Fibroblast of upper back skin (primary cell): ENCODE measurements around the gene PCDHA6.
"Not testable (repeated sequence)": the region's sequence is repeated elsewhere in the genome, so short reads cannot be mapped to it uniquely, and the experiment has no call there.

Source experiments
- DNase-seq: peaks from one replicate; pipeline ENCODE4 v3.0.0-alpha.2; 2013

PCDHA6 gene

DNA sequence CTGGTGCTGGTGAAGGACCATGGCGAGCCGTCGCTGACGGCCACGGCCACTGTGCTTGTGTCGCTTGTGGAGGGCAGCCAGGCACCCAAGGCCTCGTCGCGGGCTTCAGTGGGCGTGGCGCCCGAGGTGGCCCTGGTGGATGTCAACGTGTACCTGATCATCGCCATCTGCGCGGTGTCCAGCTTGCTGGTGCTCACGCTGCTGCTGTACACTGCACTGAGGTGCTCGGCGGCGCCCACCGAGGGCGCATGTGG is 30.2 kb downstream of the PCDHA6 start:
- no peak for DNase-seq

DNA sequence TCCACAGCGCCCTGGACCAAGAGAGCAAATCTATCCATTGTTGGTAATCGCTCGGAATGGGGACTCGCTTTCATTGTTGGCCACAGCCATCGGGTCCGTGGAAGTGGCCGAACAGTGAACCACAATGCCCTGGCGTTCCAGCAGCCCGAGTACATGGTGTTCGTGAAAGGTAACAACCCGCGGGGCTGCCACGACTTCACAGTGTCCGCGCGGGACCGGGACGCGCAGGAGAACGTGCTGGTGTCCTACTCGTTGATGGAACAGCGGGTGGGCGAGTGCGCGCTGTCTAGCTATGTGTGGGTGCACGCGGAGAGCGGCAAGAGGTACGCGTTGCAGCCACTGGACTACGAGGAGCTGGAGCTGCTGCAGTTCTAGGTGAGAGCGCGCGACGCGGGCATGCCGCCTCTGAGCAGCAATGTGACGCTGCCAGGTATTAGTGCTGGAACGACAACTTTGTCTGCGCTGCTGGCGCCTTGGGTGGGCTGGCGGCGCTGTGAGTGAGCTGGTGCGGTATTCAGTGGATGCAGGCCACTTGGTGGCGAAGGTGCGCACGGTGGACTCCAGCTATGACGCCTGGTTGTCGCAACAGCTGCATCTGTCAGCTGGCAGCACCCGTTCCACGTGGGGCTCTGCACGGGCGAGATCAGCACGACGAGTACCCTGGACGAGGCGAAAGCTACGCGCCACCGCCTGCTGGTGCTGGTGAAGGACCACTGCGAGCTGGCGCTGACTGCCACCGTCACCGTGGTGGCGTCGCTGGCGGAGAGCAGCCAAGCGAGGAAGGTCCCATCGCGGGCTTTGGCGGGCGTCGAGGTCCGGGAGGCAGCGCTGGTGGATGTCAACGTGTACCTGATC is 34.9 kb downstream of the PCDHA6 start:
- DNase-seq, result no peak

DNA sequence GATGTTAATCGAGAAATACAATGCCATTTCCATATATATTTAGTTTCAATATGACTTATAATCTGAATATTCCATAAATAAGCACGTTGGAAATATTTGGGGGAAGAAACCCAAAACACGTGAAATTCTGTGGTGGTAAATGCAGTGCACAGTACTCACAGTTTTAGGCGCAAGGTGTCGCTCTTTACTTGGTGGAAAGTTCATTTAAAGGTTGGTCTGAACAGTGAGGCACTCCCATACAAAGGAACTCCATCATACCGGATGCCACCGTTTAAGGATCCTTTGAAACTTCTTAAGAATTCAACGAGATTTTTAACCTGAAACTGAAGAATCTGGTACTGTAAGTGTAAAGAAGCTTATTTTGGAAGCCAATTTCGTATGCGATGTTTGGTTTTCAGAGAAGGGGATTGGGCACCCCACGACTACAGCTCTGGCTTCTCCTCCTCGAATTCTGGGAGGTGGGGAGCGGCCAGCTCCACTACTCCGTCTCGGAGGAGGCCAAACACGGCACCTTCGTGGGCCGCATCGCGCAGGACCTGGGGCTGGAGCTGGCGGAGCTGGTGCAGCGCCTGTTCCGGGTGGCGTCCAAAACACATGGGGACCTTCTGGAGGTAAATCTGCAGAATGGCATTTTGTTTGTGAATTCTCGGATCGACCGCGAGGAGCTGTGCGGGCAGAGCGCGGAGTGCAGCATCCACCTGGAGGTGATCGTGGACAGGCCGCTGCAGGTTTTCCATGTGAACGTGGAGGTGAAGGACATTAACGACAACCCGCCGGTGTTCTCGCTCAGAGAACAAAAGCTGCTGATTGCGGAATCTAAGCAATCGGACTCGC is 41.2 kb downstream of the PCDHA6 start, which contains the start of gene PCDHA11:
Gene PCDHA11, plus strand, starts transcription at position 237 of the 834 bp plus-strand sequence. Its CDS starts 147 bp downstream, at position 384.
- DNase-seq, result peak; percentile 3

DNA sequence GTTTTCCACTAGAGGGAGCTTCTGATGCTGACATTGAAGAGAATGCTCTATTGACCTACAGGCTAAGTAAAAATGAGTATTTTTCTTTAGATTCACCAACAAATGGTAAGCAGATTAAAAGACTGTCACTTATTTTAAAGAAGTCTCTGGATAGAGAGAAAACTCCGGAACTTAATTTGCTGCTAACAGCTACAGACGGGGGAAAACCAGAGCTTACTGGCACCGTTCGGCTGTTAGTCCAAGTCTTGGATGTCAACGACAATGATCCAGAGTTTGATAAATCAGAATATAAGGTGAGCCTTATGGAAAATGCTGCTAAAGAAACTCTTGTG is 41.8 kb downstream of the PCDHA6 start:
- no peak for DNase-seq

DNA sequence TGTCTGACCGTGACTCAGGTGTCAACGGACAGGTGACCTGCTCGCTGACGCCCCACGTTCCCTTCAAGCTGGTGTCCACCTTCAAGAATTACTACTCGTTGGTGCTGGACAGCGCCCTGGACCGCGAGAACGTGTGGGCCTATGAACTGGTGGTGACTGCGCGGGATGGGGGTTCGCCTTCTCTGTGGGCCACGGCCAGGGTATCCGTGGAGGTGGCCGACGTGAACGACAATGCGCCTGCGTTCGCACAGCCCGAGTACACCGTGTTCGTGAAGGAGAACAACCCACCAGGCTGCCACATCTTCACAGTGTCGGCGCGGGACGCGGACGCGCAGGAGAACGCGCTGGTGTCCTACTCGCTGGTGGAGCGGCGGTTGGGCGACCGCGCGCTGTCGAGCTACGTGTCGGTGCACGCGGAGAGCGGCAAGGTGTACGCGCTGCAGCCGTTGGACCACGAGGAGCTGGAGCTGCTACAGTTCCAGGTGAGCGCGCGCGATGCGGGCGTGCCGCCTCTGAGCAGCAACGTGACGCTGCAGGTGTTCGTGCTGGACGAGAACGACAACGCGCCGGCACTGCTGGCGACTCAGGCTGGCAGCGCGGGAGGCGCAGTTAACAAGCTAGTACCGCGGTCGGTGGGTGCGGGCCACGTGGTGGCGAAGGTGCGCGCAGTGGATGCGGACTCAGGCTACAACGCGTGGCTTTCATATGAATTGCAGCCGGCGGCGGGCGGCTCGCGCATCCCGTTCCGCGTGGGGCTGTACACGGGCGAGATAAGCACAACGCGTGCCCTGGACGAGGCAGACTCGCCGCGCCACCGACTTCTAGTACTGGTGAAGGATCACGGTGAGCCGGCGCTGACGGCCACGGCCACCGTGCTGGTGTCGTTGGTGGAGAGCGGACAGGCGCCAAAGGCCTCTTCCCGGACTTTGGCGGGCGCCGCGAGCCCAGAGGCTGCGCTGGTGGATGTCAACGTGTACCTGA is 42.8 kb downstream of the PCDHA6 start:
- no peak for DNase-seq

DNA sequence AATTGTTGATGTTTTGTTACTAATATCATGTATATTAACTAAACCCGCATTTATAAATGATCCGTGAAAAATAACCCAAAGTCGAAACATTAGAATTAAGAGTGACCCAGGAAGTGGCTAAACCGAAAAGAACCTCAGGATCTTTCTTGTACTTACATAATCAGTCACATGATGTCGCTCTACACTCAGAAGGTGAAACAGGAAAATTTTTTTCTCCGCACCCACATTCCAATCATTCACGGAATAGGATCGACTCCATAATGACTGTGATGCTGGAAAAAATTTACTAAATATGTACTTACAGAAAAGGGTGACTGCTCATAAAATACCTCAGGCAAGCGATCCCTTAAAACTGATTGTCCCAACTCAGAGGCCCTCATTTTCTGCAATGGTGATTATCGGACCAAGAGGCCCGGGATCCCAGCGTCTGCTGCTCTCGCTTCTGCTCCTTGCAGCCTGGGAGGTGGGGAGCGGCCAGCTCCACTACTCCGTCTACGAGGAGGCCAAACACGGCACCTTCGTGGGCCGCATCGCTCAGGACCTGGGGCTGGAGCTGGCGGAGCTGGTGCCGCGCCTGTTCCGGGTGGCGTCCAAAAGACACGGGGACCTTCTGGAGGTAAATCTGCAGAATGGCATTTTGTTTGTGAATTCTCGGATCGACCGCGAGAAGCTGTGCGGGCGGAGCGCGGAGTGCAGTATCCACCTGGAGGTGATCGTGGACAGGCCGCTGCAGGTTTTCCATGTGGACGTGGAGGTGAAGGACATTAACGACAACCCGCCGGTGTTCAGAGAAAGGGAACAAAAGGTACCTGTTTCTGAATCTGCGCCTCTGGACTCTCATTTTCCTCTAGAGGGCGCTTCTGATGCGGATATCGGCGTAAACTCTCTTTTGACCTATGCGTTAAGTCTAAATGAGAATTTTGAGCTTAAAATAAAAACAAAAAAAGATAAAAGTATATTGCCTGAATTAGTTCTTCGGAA is 47.6 kb downstream of the PCDHA6 start, which contains the start of gene PCDHA12:
Gene PCDHA12, plus strand, starts transcription at position 224 of the 981 bp plus-strand sequence. Its CDS starts 165 bp downstream, at position 389.
- DNase-seq, result no peak

DNA sequence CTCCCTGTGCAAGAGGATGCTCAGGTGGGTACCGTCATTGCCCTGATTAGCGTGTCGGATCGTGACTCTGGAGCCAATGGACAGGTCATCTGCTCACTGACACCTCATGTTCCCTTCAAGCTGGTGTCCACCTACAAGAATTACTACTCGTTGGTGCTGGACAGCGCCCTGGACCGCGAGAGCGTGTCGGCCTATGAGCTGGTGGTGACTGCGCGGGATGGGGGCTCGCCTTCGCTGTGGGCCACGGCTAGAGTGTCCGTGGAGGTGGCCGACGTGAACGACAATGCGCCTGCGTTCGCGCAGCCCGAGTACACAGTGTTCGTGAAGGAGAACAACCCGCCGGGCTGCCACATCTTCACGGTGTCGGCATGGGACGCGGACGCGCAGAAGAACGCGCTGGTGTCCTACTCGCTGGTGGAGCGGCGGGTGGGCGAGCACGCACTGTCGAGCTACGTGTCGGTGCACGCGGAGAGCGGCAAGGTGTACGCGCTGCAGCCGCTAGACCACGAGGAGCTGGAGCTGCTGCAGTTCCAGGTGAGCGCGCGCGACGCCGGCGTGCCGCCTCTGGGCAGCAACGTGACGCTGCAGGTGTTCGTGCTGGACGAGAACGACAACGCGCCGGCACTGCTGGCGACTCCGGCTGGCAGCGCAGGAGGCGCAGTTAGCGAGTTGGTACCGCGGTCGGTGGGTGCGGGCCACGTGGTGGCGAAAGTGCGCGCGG is 48.9 kb downstream of the PCDHA6 start:
- DNase-seq, result not testable (repeated sequence)

DNA sequence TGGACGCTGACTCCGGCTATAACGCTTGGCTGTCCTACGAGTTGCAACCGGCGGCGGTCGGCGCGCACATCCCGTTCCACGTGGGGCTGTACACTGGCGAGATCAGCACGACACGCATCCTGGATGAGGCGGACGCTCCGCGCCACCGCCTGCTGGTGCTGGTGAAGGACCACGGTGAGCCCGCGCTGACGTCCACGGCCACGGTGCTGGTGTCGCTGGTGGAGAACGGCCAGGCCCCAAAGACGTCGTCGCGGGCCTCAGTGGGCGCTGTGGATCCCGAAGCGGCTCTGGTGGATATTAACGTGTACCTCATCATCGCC is 49.5 kb downstream of the PCDHA6 start:
- no peak for DNase-seq
